TTC549 (cell line): Measurements from ENCODE around the gene DLK2.
A peak's percentile ranks its signal among the peaks of the same experiment; 100 is the strongest.
"Not testable (repeated sequence)": the region's sequence is repeated elsewhere in the genome, so short reads cannot be mapped to it uniquely, and the experiment has no call there.

ENCODE experiments used
- FAIRE-seq: peaks from 2 replicates; lab custom pipeline; 2012; peaks lifted over from hg19 to GRCh38; lab: Jason Lieb, UNC

The DLK2 gene

DNA sequence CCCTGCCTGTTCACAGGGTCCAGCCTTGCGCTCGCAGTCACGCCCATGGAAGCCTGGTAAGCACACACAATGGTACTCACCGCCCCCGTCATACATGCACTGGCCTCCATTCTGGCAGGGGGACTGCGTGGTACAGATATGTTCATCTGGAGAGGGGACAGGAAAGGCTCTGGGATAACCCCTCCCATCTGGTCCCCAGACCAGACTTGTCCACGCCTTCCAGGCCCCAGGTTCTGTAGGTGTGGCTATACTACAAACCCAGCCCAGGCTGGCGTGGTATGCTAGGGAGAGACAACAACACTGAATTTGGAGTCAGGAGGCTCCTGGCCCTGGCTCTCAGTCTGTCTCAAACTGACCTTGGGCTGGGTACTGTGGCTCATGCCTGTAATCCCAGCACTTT is 3.4 kb downstream of the DLK2 start:
- no peak for FAIRE-seq

GRCh38 chr6:43451348-43451747 is 4.0 kb downstream of the DLK2 start:
- no peak for FAIRE-seq

DNA sequence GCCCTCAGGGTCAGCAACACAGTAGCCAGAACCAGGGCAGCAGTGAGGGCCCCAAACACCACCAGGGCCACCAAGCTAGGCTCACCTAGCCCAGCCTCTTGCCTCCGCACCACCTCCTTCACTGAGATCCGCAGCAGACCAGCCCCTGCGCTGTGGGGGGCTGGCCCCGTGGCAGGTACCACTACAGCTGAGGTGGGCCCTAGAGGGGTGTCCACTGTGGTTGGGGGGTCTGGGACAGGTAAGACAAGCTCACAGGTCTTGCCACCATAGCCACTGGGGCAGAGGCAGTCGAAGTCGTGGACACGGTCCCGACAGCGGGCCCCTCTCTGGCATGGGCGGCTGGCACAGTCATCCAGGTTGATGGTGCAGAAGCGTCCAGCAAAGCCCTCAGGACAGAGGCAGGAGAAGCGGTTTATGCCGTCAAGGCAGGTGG is 4.6 kb downstream of the DLK2 start:
- FAIRE-seq: no peak

DNA sequence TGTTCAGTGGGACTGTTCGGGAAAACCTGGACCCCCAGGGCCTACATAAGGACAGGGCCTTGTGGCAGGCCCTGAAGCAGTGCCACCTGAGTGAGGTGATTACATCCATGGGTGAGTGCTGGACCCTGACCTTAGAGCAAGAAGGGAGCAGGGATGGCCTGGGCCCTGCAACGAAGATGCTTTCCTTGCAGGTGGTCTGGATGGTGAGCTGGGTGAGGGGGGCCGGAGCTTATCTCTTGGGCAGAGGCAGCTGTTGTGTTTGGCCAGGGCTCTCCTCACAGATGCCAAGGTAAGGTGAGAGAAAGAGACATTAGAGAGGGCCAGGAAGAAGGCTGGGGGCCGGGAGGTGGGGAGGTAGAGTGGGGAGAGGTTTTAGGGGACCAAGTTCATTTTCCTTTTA is 6.4 kb downstream of the DLK2 start:
- no peak for FAIRE-seq

DNA sequence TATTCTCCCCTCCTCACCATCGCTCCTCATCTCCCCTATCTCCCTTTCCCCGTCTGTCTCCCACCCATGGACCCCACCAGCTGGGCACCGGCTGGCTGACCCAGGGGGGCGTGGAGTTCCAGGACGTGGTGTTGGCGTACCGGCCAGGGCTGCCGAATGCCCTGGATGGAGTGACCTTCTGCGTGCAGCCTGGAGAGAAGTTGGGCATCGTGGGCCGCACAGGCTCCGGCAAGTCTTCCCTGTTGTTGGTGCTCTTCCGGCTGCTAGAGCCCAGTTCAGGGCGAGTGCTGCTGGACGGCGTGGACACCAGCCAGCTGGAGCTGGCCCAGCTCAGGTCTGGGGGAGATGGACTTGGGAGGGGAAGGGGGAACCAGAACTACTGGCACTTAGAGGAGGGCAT is 7.7 kb downstream of the DLK2 start:
- no peak for FAIRE-seq

GRCh38 chr6:43445576-43445975 is 9.8 kb downstream of the DLK2 start:
- FAIRE-seq: no peak

GRCh38 chr6:43444582-43444981 is 10.8 kb downstream of the DLK2 start:
- FAIRE-seq: no peak

DNA sequence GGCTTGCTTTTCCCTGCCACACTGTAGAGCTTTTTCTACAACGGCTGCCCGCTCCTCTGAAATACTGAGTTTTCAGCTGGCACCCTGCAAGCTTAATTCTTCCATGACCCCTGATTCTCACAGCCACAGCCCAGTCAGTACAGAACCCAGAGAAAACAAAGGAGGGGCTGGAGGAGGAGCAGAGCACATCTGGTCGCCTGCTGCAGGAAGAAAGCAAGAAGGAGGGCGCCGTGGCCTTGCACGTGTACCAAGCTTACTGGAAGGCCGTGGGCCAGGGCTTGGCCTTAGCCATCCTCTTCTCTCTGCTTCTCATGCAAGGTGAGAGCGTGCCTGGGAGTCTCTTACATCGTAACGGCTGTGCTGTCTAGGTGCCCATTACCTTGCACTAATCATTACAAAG is 11.3 kb downstream of the DLK2 start:
- FAIRE-seq: no peak

DNA sequence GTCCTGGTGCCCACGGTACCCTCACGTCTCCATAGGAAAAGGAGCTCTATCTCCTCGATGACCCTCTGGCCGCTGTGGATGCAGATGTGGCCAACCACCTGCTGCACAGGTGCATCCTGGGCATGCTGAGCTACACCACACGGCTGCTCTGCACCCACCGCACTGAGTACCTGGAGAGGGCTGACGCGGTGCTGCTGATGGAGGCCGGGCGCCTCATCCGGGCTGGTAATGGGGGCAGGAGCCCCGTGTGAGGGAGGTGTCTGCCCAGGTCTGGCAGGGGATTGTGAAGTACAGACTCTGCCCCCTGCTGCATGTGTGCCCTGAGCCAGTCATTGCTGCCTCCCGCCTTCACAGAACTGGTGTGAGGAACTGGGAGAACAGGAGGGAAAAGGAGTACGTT is 12.4 kb downstream of the DLK2 start:
- FAIRE-seq: no peak

DNA sequence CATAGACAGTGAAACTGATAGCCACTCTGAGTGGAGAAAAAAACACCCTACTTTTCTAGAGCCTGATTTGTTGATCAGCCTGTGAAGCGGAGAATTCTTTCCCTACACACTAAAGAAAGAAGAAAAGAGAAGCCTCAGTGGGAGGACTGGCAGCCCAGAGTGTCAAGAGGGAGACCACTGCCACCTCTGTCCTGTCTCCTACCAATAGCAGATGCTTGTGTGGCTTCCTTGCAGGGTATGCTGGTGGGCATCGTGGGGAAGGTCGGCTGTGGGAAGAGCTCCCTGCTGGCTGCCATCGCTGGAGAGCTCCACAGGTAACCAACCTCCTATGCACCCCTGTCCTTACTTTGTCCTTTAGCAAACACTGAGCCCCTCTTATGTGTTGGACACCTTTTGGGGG is 17.6 kb downstream of the DLK2 start:
- FAIRE-seq: no peak

DNA sequence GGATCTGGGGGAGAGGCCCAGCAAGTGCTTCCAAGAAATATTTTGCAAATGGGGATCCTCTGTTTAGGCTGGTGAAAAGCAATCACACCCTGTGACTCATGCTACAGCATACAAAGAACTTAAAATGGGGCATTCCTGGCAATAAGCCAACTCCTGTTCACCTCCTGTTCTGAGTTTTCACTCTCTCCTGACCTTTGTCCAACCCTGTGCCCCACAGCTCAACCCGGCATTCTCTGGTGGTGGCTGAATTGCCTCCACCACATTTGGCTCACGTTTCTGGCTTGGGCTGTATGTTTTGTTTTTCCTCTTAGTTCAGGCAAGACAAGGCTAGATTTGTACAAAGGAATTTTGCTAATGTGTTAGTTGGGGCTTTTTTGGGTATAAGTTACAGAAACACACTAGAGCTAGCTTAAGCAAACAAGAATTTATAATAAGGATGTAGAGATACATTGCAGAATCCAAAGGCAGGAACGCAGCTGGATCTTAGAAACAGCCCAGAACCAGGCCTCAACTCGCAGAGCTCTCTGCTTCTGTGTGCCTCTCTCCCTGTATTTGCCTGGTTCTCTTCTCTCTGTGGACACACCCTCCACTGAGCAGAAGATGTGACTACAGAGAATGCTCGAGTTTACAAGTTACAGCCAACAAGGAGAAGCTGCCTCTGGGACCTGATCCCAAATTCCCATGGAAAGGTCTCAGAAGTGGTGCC is 18.6 kb downstream of the DLK2 start:
- no peak for FAIRE-seq

- no peak for FAIRE-seq
These were observed 19.5 kb downstream of the DLK2 start for GRCh38 chr6:43435682-43436437.

GRCh38 chr6:43434943-43435342 is 20.4 kb downstream of the DLK2 start:
- no peak for FAIRE-seq

DNA sequence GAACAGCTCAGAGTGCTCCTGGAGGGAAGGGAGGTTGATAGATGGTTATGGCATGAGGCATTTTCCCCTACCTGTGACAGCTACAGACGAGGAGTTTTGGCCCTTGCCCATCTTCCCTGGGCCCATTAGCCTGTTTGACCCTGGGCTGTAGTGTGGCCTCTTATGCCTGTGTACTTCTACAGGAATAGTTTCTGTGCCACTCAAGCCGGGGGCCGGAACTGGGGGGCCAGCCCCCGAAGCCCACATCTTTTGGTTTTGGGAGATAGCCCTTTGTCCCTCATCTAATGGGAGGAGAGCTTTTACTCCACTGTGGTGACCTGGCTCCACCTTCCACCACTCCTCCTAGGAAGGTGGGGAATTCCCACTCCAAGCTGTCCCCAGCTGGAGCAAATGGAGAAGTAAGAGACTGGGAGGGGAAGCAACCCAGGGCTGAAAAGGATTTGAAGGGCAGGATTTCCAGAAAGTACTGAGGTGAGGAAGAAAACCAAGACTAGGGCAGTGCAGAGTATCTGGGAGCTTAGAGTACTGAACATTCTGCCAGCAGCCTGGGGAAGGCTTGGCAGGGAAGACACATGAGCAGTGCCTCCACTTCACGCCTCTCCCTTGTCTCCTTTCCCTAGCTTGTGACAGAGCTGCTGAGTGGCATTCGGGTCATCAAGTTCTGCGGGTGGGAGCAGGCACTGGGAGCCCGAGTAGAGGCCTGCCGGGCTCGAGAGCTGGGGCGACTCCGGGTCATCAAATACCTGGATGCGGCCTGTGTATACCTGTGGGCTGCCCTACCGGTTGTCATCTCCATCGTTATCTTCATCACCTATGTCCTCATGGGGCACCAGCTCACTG is 21.1 kb downstream of the DLK2 start:
- FAIRE-seq: no peak

GRCh38 chr6:43433148-43433547 is 22.2 kb downstream of the DLK2 start:
- no peak for FAIRE-seq

DNA sequence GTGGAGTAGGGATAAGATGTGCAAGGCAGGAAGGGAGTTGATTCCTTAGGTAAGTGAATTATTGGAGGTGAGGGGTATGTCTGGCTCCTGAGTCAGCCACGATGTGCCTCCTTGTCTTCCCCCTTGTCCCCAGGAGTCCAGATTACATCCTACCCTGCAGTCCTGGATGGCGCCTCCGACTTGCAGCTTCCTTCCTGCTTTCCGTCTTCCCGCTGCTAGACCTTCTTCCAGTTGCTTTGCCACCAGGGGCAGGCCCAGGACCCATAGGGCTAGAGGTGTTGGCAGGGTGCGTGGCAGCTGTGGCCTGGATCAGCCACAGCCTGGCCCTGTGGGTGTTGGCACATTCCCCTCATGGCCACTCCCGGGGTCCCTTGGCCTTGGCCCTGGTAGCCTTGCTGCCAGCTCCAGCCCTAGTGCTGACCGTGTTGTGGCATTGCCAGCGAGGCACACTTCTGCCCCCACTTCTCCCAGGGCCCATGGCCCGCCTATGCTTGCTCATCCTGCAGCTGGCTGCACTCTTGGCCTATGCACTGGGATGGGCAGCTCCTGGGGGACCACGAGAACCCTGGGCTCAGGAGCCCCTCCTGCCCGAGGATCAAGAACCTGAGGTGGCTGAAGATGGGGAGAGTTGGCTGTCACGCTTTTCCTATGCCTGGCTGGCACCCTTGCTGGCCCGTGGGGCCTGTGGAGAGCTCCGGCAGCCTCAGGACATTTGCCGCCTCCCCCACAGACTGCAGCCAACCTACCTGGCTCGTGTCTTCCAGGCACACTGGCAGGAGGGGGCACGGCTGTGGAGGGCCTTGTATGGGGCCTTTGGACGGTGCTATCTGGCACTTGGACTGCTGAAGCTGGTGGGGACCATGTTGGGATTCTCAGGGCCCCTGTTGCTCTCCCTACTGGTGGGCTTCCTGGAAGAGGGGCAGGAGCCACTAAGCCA is 23.1 kb downstream of the DLK2 start:
- FAIRE-seq: no peak

DNA sequence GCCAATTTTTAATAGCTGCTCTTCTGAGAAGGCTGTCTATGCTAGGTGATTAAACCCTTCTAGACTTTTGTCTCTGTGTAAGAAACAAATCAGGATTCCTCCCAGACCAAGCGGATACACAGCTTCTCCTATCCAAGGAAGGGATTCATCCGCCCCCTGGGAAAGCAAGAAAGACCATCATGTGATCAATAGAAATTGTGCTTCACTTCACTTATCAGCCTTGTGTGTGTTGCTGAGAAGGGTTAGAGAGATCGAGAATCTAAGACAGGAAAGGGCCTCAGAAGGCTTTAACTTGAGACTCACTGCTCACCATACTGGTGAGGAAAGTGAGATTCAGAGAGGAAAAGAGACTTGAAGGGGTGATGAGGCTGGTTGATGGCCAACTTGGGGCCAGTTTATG is 26.5 kb downstream of the DLK2 start:
- no peak for FAIRE-seq

GRCh38 chr6:43428112-43428570 is 27.2 kb downstream of the DLK2 start:
- FAIRE-seq: no peak

GRCh38 chr6:43427406-43428111 is 27.8 kb downstream of the DLK2 start, which contains the start of gene ABCC10:
TSS of gene ABCC10 (plus strand) at chr6:43427541. CDS start at chr6:43427979, 438 bp downstream.
- peak; percentile 11 for FAIRE-seq

DNA sequence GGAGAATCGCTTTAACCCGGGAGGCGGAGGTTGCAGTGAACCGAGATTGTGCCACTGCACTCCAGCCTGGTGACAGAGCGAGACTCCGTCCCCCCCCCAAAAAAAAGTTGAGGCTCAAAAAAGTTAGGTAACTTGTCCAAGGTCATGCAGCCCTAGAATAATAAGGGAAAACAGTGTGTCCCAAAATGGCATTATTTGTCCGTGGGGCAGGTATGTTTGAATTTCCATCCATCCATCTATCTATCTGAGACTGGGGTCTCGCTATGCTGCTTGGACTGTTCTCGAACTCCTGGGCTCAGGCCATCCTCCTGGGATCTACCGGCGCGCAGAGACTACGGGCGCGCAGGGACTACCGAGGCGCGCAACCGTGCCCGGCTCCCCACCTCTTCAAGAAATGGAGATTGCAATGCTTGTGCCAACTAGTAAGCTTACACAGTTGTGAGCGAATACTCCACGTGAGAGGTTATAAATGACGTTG is 28.4 kb downstream of the DLK2 start:
- FAIRE-seq: no peak

GRCh38 chr6:43425083-43425482 is 30.3 kb downstream of the DLK2 start:
- not testable (repeated sequence) for FAIRE-seq
